HTR-8/SVneo (cell line): Measurements from ENCODE around the gene ZNF423.

ENCODE experiments used
- DNase-seq: peaks from one replicate; pipeline ENCODE4 v3.0.0; 2011; ENCODE audit warnings: low spot score, mixed read lengths; ENCODE audit not compliant: insufficient read length
- FAIRE-seq: peaks from 2 replicates; lab custom pipeline; 2011; peaks lifted over from hg19 to GRCh38; lab: Jason Lieb, UNC

Gene ZNF423

GRCh38 chr16:49763826-49764225 is 92.1 kb downstream of the ZNF423 start:
- DNase-seq (no peak), FAIRE-seq (no peak)

DNA sequence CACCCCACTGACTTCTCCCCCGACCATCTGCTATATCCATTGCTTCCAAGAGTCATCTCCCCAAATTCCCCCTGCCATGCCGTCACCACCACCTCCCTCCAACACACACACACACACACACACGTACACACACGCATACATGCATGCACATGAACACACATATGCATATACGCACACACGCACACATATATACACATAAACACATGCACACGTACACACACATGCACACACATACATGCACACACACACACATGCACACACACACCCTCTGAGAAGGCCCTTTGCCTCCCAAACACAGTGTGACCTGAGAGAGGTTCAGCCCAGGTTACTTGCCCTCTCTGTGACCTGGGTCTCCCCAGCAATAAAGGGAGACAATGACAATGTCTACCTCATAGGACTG is 95.1 kb downstream of the ZNF423 start:
- DNase-seq (no peak), FAIRE-seq (peak; percentile 70)

DNA sequence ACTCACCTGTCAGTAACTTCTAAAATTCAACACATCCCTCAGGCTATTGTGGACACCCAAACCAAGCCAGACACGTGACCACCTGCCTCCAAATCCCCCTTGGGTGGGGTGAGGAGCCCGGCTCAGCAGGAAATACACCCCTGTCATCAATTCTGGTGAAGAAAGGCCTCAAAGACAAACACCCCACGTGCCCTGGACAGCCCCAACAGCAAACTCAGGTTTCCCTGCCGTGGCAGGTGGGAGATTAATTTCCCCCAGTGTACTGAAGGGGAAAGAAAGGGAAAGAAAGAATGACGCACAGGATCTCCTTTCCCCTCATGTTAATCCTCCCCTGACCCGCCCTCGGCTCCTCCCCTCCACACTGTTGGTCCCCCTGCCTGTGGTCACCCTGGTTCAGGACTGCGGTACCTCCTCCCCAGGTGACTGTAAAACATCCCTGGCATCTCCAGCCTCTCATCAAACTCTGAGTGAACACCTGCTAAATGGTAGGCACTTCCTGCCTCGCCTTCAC is 98.3 kb downstream of the ZNF423 start:
- no peak for FAIRE-seq

GRCh38 chr16:49756775-49757558 is 98.9 kb downstream of the ZNF423 start:
- FAIRE-seq (no peak), DNase-seq (no peak)

More for the DNA sequence above, 98.3 kb downstream of the ZNF423 start:
- DNase-seq, result no peak

DNA sequence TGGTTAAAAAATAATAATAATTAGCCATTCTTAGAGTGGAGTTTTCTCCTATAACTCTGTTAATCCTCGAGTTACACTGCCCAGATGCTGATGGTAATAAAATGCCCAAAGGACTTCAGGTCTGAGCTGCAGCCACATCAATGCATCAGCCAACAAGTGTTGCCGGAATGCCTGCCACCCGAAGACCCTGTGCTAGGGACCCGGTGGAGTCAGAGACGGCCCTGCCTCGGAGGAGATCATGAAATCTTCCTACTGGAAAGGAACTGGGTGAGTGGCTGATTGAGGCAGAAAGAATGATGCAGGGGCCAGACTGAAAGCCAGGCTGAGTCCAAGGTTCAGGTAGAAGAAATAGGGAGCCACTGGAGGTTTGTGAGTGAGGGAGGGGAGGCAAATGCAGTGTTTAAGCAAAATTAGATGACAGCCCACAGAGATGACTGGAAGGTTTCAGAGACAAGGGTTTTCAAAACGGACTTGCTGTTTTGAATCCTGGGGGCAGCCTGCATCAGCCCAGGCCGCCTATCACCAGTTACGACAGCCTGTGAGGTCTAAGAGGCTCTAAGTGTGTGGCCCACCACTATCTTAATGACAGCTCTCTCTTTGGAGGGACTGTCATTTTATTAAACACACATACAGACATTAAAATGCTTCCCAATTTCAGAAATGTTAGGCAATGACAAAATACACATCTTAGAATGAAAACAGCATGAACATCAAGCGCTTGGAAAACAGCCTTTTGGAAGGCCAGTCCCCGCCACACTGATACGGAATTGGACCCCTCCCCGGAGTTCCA is 100.0 kb downstream of the ZNF423 start:
- FAIRE-seq (no peak), DNase-seq (no peak)

DNA sequence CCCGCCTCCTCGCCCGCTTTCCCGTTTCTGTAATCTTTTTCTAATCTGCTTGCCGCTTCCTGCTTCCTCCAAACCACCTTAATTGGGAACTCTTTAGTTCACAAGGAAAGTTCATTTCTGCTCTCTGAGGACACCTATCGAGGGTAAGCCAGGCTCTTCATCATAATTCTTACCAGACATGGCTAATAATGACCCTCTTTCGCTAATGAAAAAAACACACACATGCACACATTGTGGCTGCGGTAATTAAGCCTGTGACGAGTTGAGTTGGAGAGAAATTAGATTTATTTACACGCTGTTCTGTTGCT is 100.6 kb downstream of the ZNF423 start:
- FAIRE-seq, result no peak

GRCh38 chr16:49754495-49755312 is 101.2 kb downstream of the ZNF423 start:
- FAIRE-seq, result no peak

More for the DNA sequence above, 100.6 kb downstream of the ZNF423 start:
- no peak for DNase-seq

DNA sequence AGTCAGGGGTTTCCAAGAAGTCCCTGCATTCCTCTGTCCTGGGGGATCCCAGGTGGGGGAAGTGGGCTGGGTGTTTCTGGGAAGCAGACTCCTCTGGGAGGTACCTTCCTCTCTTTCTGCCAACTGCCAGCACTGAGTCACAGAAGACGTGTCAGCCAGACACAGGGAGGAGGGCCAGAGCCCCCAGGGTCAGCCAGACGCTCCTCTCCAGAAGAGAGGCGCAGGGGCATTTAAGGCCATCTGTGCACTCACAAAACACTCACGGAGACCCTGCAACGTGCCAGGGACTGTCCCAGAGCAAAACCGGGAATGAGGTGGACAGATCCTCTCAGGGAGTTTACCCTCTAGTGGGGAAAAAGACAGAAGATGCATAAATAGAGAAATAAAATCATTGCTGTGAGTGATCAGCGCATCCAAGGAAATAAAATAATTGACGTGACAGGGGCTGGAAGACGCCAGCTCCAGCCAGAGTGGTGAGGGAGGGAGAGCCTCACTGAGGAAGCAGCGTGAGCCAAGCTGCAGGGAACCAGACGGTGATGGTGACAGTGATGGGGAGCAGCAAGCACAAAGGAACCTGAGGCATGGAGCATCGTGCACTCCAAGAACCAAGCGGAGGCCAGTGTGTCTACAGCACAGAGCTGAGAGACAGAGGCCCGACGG is 105.4 kb downstream of the ZNF423 start:
- FAIRE-seq (no peak), DNase-seq (no peak)

More at GRCh38 chr16:49754495-49755312, 101.2 kb downstream of the ZNF423 start:
- DNase-seq, result no peak

- no peak for FAIRE-seq
- DNase-seq, result no peak
These were observed 106.1 kb downstream of the ZNF423 start for GRCh38 chr16:49749816-49750215.

- FAIRE-seq (no peak), DNase-seq (no peak)
These were observed 107.6 kb downstream of the ZNF423 start for GRCh38 chr16:49748322-49748721.

DNA sequence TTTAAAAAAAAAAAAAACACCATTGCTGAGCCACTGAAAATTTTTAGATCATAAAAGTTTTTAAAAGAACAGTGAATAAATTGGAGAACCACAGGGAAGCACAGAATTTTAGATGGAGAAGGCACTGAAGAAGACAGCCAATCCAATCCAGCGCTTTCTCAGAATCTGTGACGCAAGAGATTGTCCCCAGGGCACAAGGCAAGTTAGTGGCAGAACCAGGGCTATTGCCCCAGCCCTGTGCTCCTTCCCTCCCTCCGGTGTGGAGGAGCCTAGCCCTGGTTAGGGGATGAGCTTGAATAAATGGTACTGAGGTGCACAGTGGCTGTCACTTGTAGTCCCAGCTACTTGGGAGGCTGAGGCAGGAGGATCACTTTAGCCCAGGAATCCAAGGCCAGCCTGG is 108.3 kb downstream of the ZNF423 start:
- no peak for FAIRE-seq
- no peak for DNase-seq

DNA sequence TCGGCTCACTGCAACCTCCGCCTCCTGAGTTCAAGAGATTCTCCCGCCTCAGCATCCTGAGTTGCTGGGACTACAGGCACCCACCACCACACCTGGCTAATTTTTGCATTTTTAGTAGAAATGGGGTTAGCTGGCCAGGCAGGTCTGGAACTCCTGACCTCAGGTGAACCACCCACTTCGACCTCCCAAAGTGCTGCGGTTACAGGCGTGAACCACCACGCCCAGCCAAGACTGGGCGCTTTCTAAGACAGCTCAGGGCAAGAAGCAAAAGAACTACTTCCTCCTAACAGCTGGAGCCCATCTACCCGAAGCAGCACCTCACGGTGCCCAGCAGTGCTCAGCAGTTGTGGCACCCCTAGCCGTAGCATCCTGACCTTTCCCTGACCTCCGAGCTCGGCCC is 109.4 kb downstream of the ZNF423 start:
- DNase-seq (no peak), FAIRE-seq (no peak)

DNA sequence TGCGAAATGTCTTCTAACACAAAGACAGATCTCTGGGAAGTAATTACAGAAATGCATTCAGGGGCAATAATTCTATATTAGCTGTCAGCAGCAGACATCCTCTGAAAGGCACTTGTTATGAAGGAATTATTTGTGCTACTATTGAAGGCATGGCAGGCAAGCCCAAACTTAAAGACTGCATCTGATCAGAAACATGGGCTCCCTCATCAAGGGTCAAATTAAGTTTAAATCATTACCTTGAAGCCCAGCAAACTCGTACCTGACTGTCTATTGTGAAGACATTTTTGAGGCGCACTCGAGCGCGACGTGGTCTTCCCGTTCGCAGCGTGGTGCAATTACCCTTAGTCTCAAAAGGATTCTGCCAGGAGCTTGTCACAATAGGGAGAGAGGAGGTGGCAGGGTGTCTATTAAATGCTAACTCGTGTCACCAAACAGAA is 110.6 kb downstream of the ZNF423 start:
- no peak for FAIRE-seq

GRCh38 chr16:49744244-49745220 is 111.4 kb downstream of the ZNF423 start:
- FAIRE-seq, result no peak
- no peak for DNase-seq

More for the DNA sequence above, 110.6 kb downstream of the ZNF423 start:
- DNase-seq, result no peak

- no peak for DNase-seq
These were observed 112.3 kb downstream of the ZNF423 start for GRCh38 chr16:49743658-49744057.

GRCh38 chr16:49743203-49743464 is 112.8 kb downstream of the ZNF423 start:
- FAIRE-seq (no peak), DNase-seq (no peak)

More at GRCh38 chr16:49743658-49744057, 112.3 kb downstream of the ZNF423 start:
- no peak for FAIRE-seq

GRCh38 chr16:49742428-49743202 is 113.3 kb downstream of the ZNF423 start:
- no peak for DNase-seq
- no peak for FAIRE-seq

- no peak for DNase-seq
- no peak for FAIRE-seq
These were observed 115.7 kb downstream of the ZNF423 start for GRCh38 chr16:49740256-49740655.
